ENCODE measurements around the gene UPF1.

- TF ChIP-seq CTCF (IDR thresholded peaks at IDR 0.05) (no peak), POLR2A (IDR thresholded peaks at IDR 0.05) (no peak), POLR2AphosphoS5 (IDR thresholded peaks at IDR 0.05) (no peak)
Measured at GRCh38 chr19:18904334-18905057, 72.7 kb downstream of the UPF1 start.
